ENCODE results near the gene ZFYVE26.
"Not testable (repeated sequence)": the region's sequence is repeated elsewhere in the genome, so short reads cannot be mapped to it uniquely, and the experiment has no call there.

ZFYVE26 gene

GRCh38 chr14:67816326-67817002 lies at the start of gene ZFYVE26:
ZFYVE26 (minus strand) TSS chr14:67816590; CDS start chr14:67815963, 627 bp downstream.
- DNase-seq, result peak; percentile 88

- DNase-seq, result no peak
Measured at GRCh38 chr14:67863223-67863622, 46.8 kb upstream of the ZFYVE26 start.

GRCh38 chr14:67859169-67859749 lies 42.9 kb upstream of the ZFYVE26 start:
- no peak for DNase-seq

GRCh38 chr14:67857778-67858350 lies 41.5 kb upstream of the ZFYVE26 start:
- DNase-seq, result no peak

- no peak for DNase-seq
Measured at GRCh38 chr14:67856827-67857226, 40.4 kb upstream of the ZFYVE26 start.

GRCh38 chr14:67853715-67854114 lies 37.3 kb upstream of the ZFYVE26 start:
- no peak for DNase-seq

GRCh38 chr14:67852926-67853604 lies 36.7 kb upstream of the ZFYVE26 start:
- DNase-seq, result peak; percentile 41

GRCh38 chr14:67851785-67852410 lies 35.5 kb upstream of the ZFYVE26 start:
- no peak for DNase-seq

- no peak for DNase-seq
Measured at GRCh38 chr14:67850066-67850830, 33.9 kb upstream of the ZFYVE26 start.

- DNase-seq, result no peak
Measured at GRCh38 chr14:67846029-67846610, 29.7 kb upstream of the ZFYVE26 start.

- DNase-seq, result peak; percentile 53
Measured at GRCh38 chr14:67837011-67837624, 20.7 kb upstream of the ZFYVE26 start.

GRCh38 chr14:67835596-67835995 lies 19.2 kb upstream of the ZFYVE26 start:
- DNase-seq, result no peak

- no peak for DNase-seq
Measured at GRCh38 chr14:67833403-67833802, 17.0 kb upstream of the ZFYVE26 start.

- no peak for DNase-seq
Measured at GRCh38 chr14:67831113-67831512, 14.7 kb upstream of the ZFYVE26 start.

GRCh38 chr14:67821121-67821520 lies 4.7 kb upstream of the ZFYVE26 start:
- DNase-seq, result no peak

- DNase-seq, result peak; percentile 15
Measured at GRCh38 chr14:67820428-67820971, 4.1 kb upstream of the ZFYVE26 start.

GRCh38 chr14:67819563-67820421 lies 3.4 kb upstream of the ZFYVE26 start, which contains the start of gene RAD51B:
RAD51B (plus strand) TSS chr14:67819779.
- peak; percentile 63 for DNase-seq

GRCh38 chr14:67818476-67818875 lies 2.1 kb upstream of the ZFYVE26 start:
- not testable (repeated sequence) for DNase-seq

GRCh38 chr14:67817750-67818438 lies 1.5 kb upstream of the ZFYVE26 start:
- no peak for DNase-seq
